GM23338 (cell line): Measurements from ENCODE around the gene SPRED2. TPM values are rescaled to one million over a fixed set of nuclear protein-coding genes. Genes with fewer than 3 reads are reported as not detected.
A peak's percentile ranks its signal among the peaks of the same experiment; 100 is the strongest.

Source experiments
- ATAC-seq: fragments of 200-7000 bp; cut with Tn5 transposase; 3 replicates; pipeline ENCODE4 v1.9.1; 2020
- DNase-seq: peaks from one replicate; pipeline ENCODE4 v3.0.0-alpha.2; 2015; ENCODE audit warnings: low spot score
- H2AFZ ChIP-seq: fragments of 200-600 bp; sonication (generic); 2 replicates; pipeline ENCODE4 v1.8.0; 2016; ENCODE audit warnings: antibody characterized with exemption, mild to moderate bottlenecking, moderate library complexity
- H3F3A ChIP-seq: fragments of 200-600 bp; sonication (generic); replicated peaks from 2 replicates; pipeline ENCODE4 v1.8.0; 2017; ENCODE audit warnings: antibody characterized with exemption, mixed run types, low read depth
- H3K27ac ChIP-seq: fragments of 200-600 bp; sonication (generic); 2 replicates; pipeline ENCODE4 v1.6.1; 2016; ENCODE audit warnings: low read depth
- H3K27me3 ChIP-seq: fragments of 200-600 bp; sonication (generic); 2 replicates; pipeline ENCODE4 v1.8.0; 2016; ENCODE audit warnings: mild to moderate bottlenecking, mixed run types, moderate library complexity; ENCODE audit not compliant: insufficient read depth
- H3K36me3 ChIP-seq: fragments of 200-600 bp; sonication (generic); 2 replicates; pipeline ENCODE4 v1.8.0; 2016; ENCODE audit warnings: mild to moderate bottlenecking; ENCODE audit not compliant: insufficient read depth
- H3K4me1 ChIP-seq: fragments of 200-600 bp; sonication (generic); 2 replicates; pipeline ENCODE4 v1.8.0; 2016; ENCODE audit warnings: mild to moderate bottlenecking, moderate library complexity; ENCODE audit not compliant: insufficient read depth
- H3K4me2 ChIP-seq: fragments of 200-600 bp; sonication (generic); 2 replicates; pipeline ENCODE4 v1.7.1; 2017; ENCODE audit warnings: mixed run types
- H3K4me3 ChIP-seq: fragments of 200-600 bp; sonication (generic); 2 replicates; pipeline ENCODE4 v1.6.1; 2016; ENCODE audit warnings: mixed run types
- H3K79me2 ChIP-seq: fragments of 200-600 bp; sonication (generic); replicated peaks from 2 replicates; pipeline ENCODE4 v1.8.0; 2017; ENCODE audit warnings: mild to moderate bottlenecking; ENCODE audit not compliant: insufficient read depth
- H3K9me2 ChIP-seq: fragments of 200-600 bp; sonication (generic); 2 replicates; pipeline ENCODE4 v1.8.0; 2017; ENCODE audit not compliant: insufficient read depth
- H4K20me1 ChIP-seq: fragments of 200-600 bp; sonication (generic); replicated peaks from 2 replicates; pipeline ENCODE4 v1.8.0; 2017; ENCODE audit warnings: mild to moderate bottlenecking; ENCODE audit not compliant: insufficient read depth
- H3K27ac Mint-ChIP-seq: 2 replicates; pipeline ENCODE4 v1.8.0; 2020; ENCODE audit warnings: inconsistent platforms, mild to moderate bottlenecking, moderate library complexity, mixed read lengths
- H3K27me3 Mint-ChIP-seq: 3 replicates; pipeline ENCODE4 v1.8.0; 2022; ENCODE audit warnings: low read depth, mild to moderate bottlenecking, moderate library complexity, mixed read lengths, inconsistent platforms; ENCODE audit not compliant: insufficient read depth, poor library complexity
- H3K36me3 Mint-ChIP-seq: 3 replicates; pipeline ENCODE4 v1.8.0; 2021; ENCODE audit warnings: low read depth, mild to moderate bottlenecking, inconsistent platforms, moderate library complexity, mixed read lengths
- H3K4me1 Mint-ChIP-seq: 3 replicates; pipeline ENCODE4 v1.8.0; 2020; ENCODE audit warnings: mild to moderate bottlenecking, inconsistent platforms, mixed read lengths
- H3K4me3 Mint-ChIP-seq: 3 replicates; pipeline ENCODE4 v1.8.0; 2021; ENCODE audit warnings: moderate library complexity, mild to moderate bottlenecking, inconsistent platforms, mixed read lengths
- H3K9me3 Mint-ChIP-seq: 3 replicates; pipeline ENCODE4 v1.8.0; 2020; ENCODE audit warnings: moderate library complexity, mild to moderate bottlenecking, inconsistent platforms, mixed read lengths
- EZH2 ChIP-seq: fragments of 200-600 bp; sonication (generic); IDR thresholded peaks from one replicate; pipeline ENCODE4 v1.8.0; 2017; ENCODE audit warnings: antibody characterized with exemption, mild to moderate bottlenecking, low read depth; ENCODE audit not compliant: unreplicated experiment
- NANOG ChIP-seq: IDR thresholded peaks from 2 replicates; pipeline ENCODE4 v1.6.1; 2016; ENCODE audit warnings: antibody characterized with exemption, borderline replicate concordance
- STAT1 ChIP-seq: IDR thresholded peaks from one replicate; pipeline ENCODE4 v1.6.1; 2016; ENCODE audit warnings: antibody characterized with exemption; ENCODE audit not compliant: unreplicated experiment
- ZNF462 ChIP-seq: fragments of 250-450 bp; sonication (Bioruptor Pico); IDR thresholded peaks from 2 replicates; pipeline ENCODE4 v1.5.0; 2020; ENCODE audit warnings: mild to moderate bottlenecking, moderate library complexity
- polyA plus RNA-seq: library from polyadenylated mRNA; unstranded; fragments of >200 nt; fragmentation: Nextera tagmentation; extraction: Ambion mirVana; gene quantifications from 2 replicates; pipeline ENCODE4 v1.2.1, GENCODE V29; 2016
- total RNA-seq: library from RNA; depleted of rRNA; stranded (reverse); fragments of >200 nt; shearing (Covaris generic); gene quantifications from 2 replicates; pipeline ENCODE4 v1.2.3, GENCODE V29; 2014
- TF ChIP-seq, protein P1 (sequence below), 2 experiments: fragments of 200-600 bp in 1 of 2; sonication (generic) in 1 of 2; conservative IDR thresholded peaks; 2 replicates each; pipeline versions ENCODE4 v1.5.1 to v1.6.1; 2016 to 2017; ENCODE audit warnings: antibody characterized with exemption in 2 of 2, low read depth in 2 of 2, mild to moderate bottlenecking in 2 of 2, moderate library complexity in 1 of 2

SPRED2 gene
- total and polyA plus RNA-seq, 2 experiments from 2014 or later: 8.7 to 13.0 TPM

GRCh38 chr2:65404988-65405697, 27.3 kb downstream of the SPRED2 start:
- H3K4me1 Mint-ChIP-seq: peaks cover 46% of the 10 kb centered on the region
- H3K4me1 ChIP-seq: peaks cover 28% of the 10 kb centered on the region

More at GRCh38 chr2:65404988-65405697, 27.3 kb downstream of the SPRED2 start:
- peaks cover 67% of the 10 kb centered on the region for H3K79me2 ChIP-seq
- peaks cover 50% of the 10 kb centered on the region for H4K20me1 ChIP-seq
- H3K27ac ChIP-seq: no peak overlapping the region
- Mint-ChIP-seq H3K9me3 (no peaks in the 10 kb centered on the region), H3K27me3 (peaks cover 7% of the 10 kb centered on the region), H3K27ac (0 out of 2 replicates have a peak overlapping the region, but pooled peaks have one; percentile 46), H3K4me3 (no peak overlapping the region), H3K36me3 (no peaks in the 10 kb centered on the region)
- no peak for DNase-seq
- no peak overlapping the region for H2AFZ ChIP-seq
- no peaks in the 10 kb centered on the region for H3F3A ChIP-seq
- peak; percentile 18; the same call in 1 of the 2 replicates for TF ChIP-seq NANOG
- TF ChIP-seq, protein P1, sequence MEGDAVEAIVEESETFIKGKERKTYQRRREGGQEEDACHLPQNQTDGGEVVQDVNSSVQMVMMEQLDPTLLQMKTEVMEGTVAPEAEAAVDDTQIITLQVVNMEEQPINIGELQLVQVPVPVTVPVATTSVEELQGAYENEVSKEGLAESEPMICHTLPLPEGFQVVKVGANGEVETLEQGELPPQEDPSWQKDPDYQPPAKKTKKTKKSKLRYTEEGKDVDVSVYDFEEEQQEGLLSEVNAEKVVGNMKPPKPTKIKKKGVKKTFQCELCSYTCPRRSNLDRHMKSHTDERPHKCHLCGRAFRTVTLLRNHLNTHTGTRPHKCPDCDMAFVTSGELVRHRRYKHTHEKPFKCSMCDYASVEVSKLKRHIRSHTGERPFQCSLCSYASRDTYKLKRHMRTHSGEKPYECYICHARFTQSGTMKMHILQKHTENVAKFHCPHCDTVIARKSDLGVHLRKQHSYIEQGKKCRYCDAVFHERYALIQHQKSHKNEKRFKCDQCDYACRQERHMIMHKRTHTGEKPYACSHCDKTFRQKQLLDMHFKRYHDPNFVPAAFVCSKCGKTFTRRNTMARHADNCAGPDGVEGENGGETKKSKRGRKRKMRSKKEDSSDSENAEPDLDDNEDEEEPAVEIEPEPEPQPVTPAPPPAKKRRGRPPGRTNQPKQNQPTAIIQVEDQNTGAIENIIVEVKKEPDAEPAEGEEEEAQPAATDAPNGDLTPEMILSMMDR (conservative IDR thresholded peaks at IDR 0.05; ENCODE audit: low read depth in 2 of 2): no peak
- no peak for TF ChIP-seq ZNF462 (CRISPR knock-in tag)
- TF ChIP-seq EZH2: no peak
- no peak for TF ChIP-seq STAT1
- no peaks in the 10 kb centered on the region for H3K36me3 ChIP-seq
- no peaks in the 10 kb centered on the region for H3K27me3 ChIP-seq
- H3K4me3 ChIP-seq: no peak overlapping the region
- peak overlapping the region; percentile 46 for H3K4me2 ChIP-seq
- H3K9me2 ChIP-seq: no peaks in the 10 kb centered on the region
- no peak for ATAC-seq
